LNCAP (cell line): ENCODE measurements around the gene ZNF236.

Source experiments
- TF ChIP-seq, protein P1 (sequence below): fragments of 450-650 bp; IDR thresholded peaks from 2 replicates; pipeline ENCODE4 v1.5.1; 2017; ENCODE audit warnings: mild to moderate bottlenecking

Gene ZNF236

GRCh38 chr18:77007251-77007650 is 184.9 kb downstream of the ZNF236 start:
- TF ChIP-seq, protein P1, sequence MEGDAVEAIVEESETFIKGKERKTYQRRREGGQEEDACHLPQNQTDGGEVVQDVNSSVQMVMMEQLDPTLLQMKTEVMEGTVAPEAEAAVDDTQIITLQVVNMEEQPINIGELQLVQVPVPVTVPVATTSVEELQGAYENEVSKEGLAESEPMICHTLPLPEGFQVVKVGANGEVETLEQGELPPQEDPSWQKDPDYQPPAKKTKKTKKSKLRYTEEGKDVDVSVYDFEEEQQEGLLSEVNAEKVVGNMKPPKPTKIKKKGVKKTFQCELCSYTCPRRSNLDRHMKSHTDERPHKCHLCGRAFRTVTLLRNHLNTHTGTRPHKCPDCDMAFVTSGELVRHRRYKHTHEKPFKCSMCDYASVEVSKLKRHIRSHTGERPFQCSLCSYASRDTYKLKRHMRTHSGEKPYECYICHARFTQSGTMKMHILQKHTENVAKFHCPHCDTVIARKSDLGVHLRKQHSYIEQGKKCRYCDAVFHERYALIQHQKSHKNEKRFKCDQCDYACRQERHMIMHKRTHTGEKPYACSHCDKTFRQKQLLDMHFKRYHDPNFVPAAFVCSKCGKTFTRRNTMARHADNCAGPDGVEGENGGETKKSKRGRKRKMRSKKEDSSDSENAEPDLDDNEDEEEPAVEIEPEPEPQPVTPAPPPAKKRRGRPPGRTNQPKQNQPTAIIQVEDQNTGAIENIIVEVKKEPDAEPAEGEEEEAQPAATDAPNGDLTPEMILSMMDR = no peak

- TF ChIP-seq, protein P1 = no peak
Measured at GRCh38 chr18:77008006-77008405, 185.6 kb downstream of the ZNF236 start.

GRCh38 chr18:77008576-77009315 is 186.4 kb downstream of the ZNF236 start:
- TF ChIP-seq, protein P1 = no peak

DNA sequence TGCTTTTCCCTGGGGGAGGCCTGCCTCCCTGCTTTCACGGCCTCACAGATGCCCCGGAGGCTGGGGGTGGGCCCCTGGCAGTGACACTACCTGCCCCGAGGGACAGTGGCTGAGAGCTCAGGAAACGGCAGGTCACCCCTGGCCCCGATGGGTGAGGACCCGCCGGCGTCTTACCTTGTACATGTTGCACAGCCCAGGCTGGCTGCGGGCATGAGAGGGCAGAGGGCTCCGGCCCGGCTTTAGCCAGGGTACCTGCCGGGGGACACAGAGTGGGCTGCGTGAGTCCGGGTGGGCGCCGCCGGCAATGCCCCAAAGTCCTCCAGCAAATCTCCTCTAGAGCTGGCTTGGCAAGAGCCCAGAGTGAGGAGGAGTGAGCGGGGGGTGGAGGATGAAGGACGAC is 187.3 kb downstream of the ZNF236 start:
- TF ChIP-seq, protein P1 = no peak

- TF ChIP-seq, protein P1 = no peak
Measured at GRCh38 chr18:77012120-77012519, 189.8 kb downstream of the ZNF236 start.

DNA sequence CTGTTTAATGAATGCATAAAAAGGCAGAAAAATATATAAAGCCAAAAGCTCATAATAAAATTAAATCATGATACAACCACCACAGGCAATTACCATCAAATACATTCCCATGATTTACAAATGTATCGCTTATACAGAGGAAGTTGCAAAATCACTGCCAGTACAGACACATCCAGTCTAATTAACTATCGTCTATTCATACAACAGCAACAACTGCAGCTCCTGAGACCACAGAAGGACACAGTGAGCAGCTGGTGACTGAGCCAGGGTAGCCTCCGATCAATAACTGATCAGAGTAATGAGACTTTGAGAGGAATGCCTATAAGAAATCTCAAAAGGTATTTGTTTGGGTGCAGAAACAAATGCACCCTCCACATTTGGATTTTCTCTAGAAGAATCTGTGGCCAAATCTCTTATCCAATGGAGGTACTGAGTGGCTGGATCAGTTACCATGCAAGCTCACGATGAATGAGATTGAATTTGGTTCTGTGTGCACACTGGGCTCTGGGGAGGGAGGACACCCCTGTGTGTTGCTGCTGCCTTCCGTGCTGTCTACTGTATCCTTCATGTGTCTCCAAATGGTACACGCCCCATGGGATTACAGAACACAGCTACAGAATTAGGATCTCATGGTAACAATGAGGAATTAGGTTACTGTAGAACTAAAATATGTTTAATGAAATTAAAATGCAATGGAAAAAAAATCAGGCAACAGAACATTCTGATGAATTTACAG is 190.6 kb downstream of the ZNF236 start:
- TF ChIP-seq, protein P1 = no peak

DNA sequence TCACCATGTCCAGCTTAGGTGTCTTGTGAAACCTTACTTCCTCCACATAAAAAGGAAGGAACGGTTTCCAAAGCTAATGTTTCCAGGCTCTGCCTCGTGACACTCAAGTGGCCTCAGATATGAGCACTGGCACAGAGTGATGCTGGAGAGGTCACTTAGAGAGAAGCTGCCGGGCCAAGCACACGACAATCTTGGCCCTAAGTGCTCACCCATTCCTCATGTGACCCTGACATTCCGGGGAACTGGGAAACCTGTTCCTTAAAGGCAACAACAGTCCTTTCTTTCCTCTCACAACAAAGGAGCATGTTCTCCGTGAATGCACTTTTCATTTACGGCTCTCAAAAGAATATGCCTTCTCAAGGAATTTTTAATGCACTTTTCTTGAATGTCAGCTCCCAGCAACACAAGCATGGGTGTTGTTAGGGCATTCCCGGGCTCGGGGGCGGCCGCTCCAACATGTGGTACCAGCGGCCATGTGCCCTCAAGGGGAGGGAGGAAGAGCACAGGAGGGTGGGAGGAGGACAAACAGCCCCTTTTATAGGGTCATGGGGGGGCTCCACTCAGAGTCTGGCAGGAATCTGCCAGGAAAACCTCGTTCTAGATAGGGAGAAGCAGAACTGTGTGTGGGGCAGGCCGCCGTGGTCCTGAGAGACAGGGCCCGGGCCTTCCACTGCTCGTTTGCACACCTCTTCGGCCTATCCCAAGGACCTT is 191.6 kb downstream of the ZNF236 start:
- TF ChIP-seq, protein P1 = no peak
